HG03520 (cell line): ENCODE data around the gene ZNF625.
A peak's percentile ranks its signal among the peaks of the same experiment; 100 is the strongest.

Experiments used
- ATAC-seq: cut with Tn5 transposase; IDR thresholded peaks from one replicate; pipeline ENCODE4 v1.9.1; 2021; ENCODE audit warnings: mild to moderate bottlenecking, moderate library complexity; ENCODE audit not compliant: unreplicated experiment

Gene ZNF625

GRCh38 chr19:12156223-12157058 lies at the start of gene ZNF625:
TSS of gene ZNF625 (minus strand) at chr19:12156734. CDS start at chr19:12156558, 176 bp downstream.
- ATAC-seq: no peak

- ATAC-seq: no peak
Measured at GRCh38 chr19:12205296-12205695, 48.8 kb upstream of the ZNF625 start.

- no peak for ATAC-seq
Measured at GRCh38 chr19:12202250-12202649, 45.7 kb upstream of the ZNF625 start.

GRCh38 chr19:12199757-12200419 lies 43.4 kb upstream of the ZNF625 start:
- no peak for ATAC-seq

GRCh38 chr19:12198136-12198535 lies 41.6 kb upstream of the ZNF625 start:
- no peak for ATAC-seq

GRCh38 chr19:12194827-12195731 lies 38.5 kb upstream of the ZNF625 start:
- ATAC-seq: no peak

GRCh38 chr19:12187625-12188024 lies 31.1 kb upstream of the ZNF625 start:
- no peak for ATAC-seq

- ATAC-seq: no peak
Measured at GRCh38 chr19:12180377-12180776, 23.8 kb upstream of the ZNF625 start.

- ATAC-seq: no peak
Measured at GRCh38 chr19:12166626-12167025, 10.1 kb upstream of the ZNF625 start.

GRCh38 chr19:12163826-12164225 lies 7.3 kb upstream of the ZNF625 start:
- ATAC-seq: no peak

- ATAC-seq: peak; percentile 88
Measured at GRCh38 chr19:12162882-12163806, 6.6 kb upstream of the ZNF625 start, which contains the start of gene ZNF136. TSS of gene ZNF136 (plus strand) at chr19:12163096. CDS start at chr19:12163204, 108 bp downstream.

- ATAC-seq: no peak
Measured at GRCh38 chr19:12162513-12162881, 6.0 kb upstream of the ZNF625 start.

GRCh38 chr19:12159773-12160414 lies 3.4 kb upstream of the ZNF625 start:
- no peak for ATAC-seq

GRCh38 chr19:12155324-12155860 lies 1.1 kb downstream of the ZNF625 start:
- no peak for ATAC-seq

GRCh38 chr19:12145348-12145747 lies 11.2 kb downstream of the ZNF625 start:
- ATAC-seq: no peak

GRCh38 chr19:12141405-12141736 lies 15.2 kb downstream of the ZNF625 start:
- ATAC-seq: no peak

GRCh38 chr19:12140545-12141404 lies 15.8 kb downstream of the ZNF625 start:
- peak; percentile 55 for ATAC-seq

- peak; percentile 78 for ATAC-seq
Measured at GRCh38 chr19:12139885-12140544, 16.5 kb downstream of the ZNF625 start, which contains the start of gene ZNF20. TSS of gene ZNF20 (minus strand) at chr19:12140350. CDS start at chr19:12140182, 168 bp downstream.
